ENCODE measurements around the gene SMIM17.
A peak's percentile ranks its signal among the peaks of the same experiment; 100 is the strongest.

Gene SMIM17

GRCh38 chr19:56642711-56643459 lies at the start of gene SMIM17:
TSS of gene SMIM17 (plus strand) at chr19:56643159. CDS start at chr19:56645668, 2,509 bp downstream.
- in situ Hi-C loops (cut with MboI; ENCODE audit: low pct_unique_long_range_greater_than_20kb, low sequenced_read_pairs, unreplicated experiment) = no loop called here
- no peak for TF ChIP-seq CTCF (IDR thresholded peaks at IDR 0.05; ENCODE audit: extremely low read depth, insufficient read depth, missing control alignments)
- DNase-seq (ENCODE audit: low spot score) = no peak

- in situ Hi-C loops (cut with MboI; ENCODE audit: low pct_unique_long_range_greater_than_20kb, low sequenced_read_pairs, unreplicated experiment) = no loop called here
- TF ChIP-seq CTCF (IDR thresholded peaks at IDR 0.05; ENCODE audit: extremely low read depth, insufficient read depth, missing control alignments) = no peak
- DNase-seq (ENCODE audit: low spot score) = no peak
Measured at GRCh38 chr19:56594446-56594782, 48.5 kb upstream of the SMIM17 start.

- in situ Hi-C loops (cut with MboI; ENCODE audit: low pct_unique_long_range_greater_than_20kb, low sequenced_read_pairs, unreplicated experiment) = no loop called here
- TF ChIP-seq CTCF (IDR thresholded peaks at IDR 0.05; ENCODE audit: extremely low read depth, insufficient read depth, missing control alignments) = no peak
- peak; percentile 97 for DNase-seq (ENCODE audit: low spot score)
Measured at GRCh38 chr19:56594783-56595547, 48.0 kb upstream of the SMIM17 start, which contains the start of gene ZNF71. TSS of gene ZNF71 (plus strand) at chr19:56595302. CDS start at chr19:56601559, 6,257 bp downstream.

- TF ChIP-seq CTCF (IDR thresholded peaks at IDR 0.05; ENCODE audit: extremely low read depth, insufficient read depth, missing control alignments) = no peak
- in situ Hi-C loops (cut with MboI; ENCODE audit: low pct_unique_long_range_greater_than_20kb, low sequenced_read_pairs, unreplicated experiment) = no loop called here
- DNase-seq (ENCODE audit: low spot score) = no peak
Measured at GRCh38 chr19:56595548-56595899, 47.4 kb upstream of the SMIM17 start.

GRCh38 chr19:56596676-56597075 lies 46.3 kb upstream of the SMIM17 start:
- in situ Hi-C loops (cut with MboI; ENCODE audit: low pct_unique_long_range_greater_than_20kb, low sequenced_read_pairs, unreplicated experiment) = no loop called here
- no peak for TF ChIP-seq CTCF (IDR thresholded peaks at IDR 0.05; ENCODE audit: extremely low read depth, insufficient read depth, missing control alignments)

GRCh38 chr19:56597696-56598095 lies 45.3 kb upstream of the SMIM17 start:
- TF ChIP-seq CTCF (IDR thresholded peaks at IDR 0.05; ENCODE audit: extremely low read depth, insufficient read depth, missing control alignments) = no peak
- in situ Hi-C loops (cut with MboI; ENCODE audit: low pct_unique_long_range_greater_than_20kb, low sequenced_read_pairs, unreplicated experiment) = no loop called here
- DNase-seq (ENCODE audit: low spot score) = no peak

More at GRCh38 chr19:56596676-56597075, 46.3 kb upstream of the SMIM17 start:
- no peak for DNase-seq (ENCODE audit: low spot score)

Data from GM13977 (cell line).